Fibroblast of mammary gland (primary cell): ENCODE data around the gene CACNA2D2.

Source experiments
- DNase-seq: peaks from one replicate; pipeline ENCODE4 v3.0.0-alpha.2; 2010; ENCODE audit warnings: low read depth
- H3K4me3 ChIP-seq: 2 replicates; pipeline ENCODE4 v1.5.1; 2011; ENCODE audit warnings: low read depth, mild to moderate bottlenecking, low read length, moderate library complexity; ENCODE audit not compliant: control insufficient read depth
- CTCF ChIP-seq: conservative IDR thresholded peaks from 2 replicates; pipeline ENCODE4 v1.5.1; 2011; ENCODE audit warnings: low read depth, low read length, inconsistent platforms; ENCODE audit not compliant: control insufficient read depth, insufficient read depth

Gene CACNA2D2

DNA sequence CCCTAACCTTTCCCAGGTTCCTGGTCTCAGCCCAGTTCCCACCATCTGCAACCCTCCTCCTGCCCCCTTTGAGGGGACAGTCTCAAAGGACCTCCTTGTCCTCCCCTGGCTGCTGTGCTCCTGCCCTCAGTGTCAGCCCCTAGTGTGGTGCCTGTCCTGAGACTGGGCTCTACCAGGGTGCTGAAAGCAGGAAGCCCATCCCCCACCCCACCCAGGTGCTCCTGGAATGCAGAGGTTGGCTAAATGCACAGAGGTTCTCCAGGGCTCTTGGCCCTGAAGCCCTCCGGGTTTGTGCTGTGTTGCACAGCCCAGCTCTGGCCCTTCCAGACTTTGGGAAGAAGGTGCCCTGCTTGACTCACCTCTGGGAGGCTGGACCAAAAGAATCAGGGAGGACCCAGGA lies 42.3 kb upstream of the CACNA2D2 start:
- H3K4me3 ChIP-seq: no peak overlapping the region
- no peak for DNase-seq
- TF ChIP-seq CTCF: no peak

GRCh38 chr3:50542177-50543034 lies 39.0 kb upstream of the CACNA2D2 start:
- H3K4me3 ChIP-seq: no peak overlapping the region
- DNase-seq: peak; percentile 54
- peak; percentile 91 for TF ChIP-seq CTCF

DNA sequence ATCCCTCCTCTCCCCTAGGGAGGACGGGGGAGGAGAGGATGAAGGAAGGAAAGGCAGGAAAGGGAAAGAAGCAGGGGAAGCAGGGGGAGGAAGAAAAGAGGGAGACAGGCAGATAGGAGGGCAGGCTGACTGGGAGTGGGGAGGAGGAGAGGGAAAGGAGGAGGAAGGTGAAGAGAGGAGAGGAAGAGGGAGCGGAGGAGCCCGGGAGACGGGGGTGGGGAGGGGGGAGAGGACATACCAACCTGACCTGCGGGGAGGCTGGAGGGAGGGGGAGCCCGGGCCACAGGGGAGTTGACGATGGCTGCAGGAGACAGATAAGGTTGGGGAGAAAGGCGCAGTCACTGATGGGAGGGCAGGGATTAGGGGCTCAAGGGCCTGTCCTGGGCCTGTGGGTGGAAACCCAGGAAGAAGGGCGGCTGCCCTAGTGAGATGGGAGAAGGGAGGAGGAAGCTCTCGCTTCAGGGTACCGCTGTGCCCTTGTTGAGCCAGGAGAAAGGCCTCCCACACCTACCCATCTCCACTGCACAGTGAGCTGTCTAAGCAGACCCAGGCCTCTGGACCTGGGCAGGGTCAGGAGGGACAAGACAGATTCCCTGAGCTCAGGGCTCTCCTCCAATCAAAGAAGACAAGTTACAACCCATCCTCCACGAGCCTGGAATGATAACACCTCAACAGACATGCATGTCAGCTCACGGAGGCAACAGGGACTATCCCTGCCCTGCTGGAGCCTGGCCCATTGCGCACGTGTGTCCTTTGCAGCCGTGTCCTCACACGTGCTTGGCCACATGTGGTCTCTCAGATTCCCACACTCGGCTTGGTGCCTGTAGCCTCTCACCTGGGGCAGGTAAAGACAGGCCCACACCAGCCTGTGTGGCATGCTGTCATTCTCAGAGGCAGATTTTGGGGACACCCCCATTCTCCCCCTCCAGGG lies 36.2 kb upstream of the CACNA2D2 start:
- H3K4me3 ChIP-seq: no peak overlapping the region
- DNase-seq: no peak
- TF ChIP-seq CTCF: no peak

- TF ChIP-seq CTCF: no peak
- no peak for DNase-seq
- H3K4me3 ChIP-seq: no peak overlapping the region
Observed at GRCh38 chr3:50537421-50538129, 34.1 kb upstream of the CACNA2D2 start.

- no peak for TF ChIP-seq CTCF
- H3K4me3 ChIP-seq: no peak overlapping the region
- DNase-seq: peak; percentile 55
Observed at GRCh38 chr3:50536471-50537180, 33.2 kb upstream of the CACNA2D2 start.
